Astrocyte of the cerebellum (primary cell): ENCODE measurements around the gene ROPN1B.
"Not testable (repeated sequence)": the region's sequence is repeated elsewhere in the genome, so short reads cannot be mapped to it uniquely, and the experiment has no call there.

Source experiments
- DNase-seq: peaks from one replicate; pipeline ENCODE4 v3.0.0-alpha.2; 2011; ENCODE audit warnings: low read depth
- H3K4me3 ChIP-seq: 2 replicates; pipeline ENCODE4 v1.5.1; 2011; ENCODE audit warnings: mild to moderate bottlenecking, low read depth, low read length, moderate library complexity
- in situ Hi-C: cut with HindIII; loops from 2 replicates; pipeline ENCODE4 v1.10.0; 2017; ENCODE audit warnings: low sequenced_read_pairs
- TF ChIP-seq, protein P1 (sequence below): IDR thresholded peaks from 2 replicates; pipeline ENCODE4 v1.5.1; 2012; ENCODE audit warnings: low read length, low read depth, moderate library complexity, mild to moderate bottlenecking; ENCODE audit errors: missing control alignments

Gene ROPN1B

DNA sequence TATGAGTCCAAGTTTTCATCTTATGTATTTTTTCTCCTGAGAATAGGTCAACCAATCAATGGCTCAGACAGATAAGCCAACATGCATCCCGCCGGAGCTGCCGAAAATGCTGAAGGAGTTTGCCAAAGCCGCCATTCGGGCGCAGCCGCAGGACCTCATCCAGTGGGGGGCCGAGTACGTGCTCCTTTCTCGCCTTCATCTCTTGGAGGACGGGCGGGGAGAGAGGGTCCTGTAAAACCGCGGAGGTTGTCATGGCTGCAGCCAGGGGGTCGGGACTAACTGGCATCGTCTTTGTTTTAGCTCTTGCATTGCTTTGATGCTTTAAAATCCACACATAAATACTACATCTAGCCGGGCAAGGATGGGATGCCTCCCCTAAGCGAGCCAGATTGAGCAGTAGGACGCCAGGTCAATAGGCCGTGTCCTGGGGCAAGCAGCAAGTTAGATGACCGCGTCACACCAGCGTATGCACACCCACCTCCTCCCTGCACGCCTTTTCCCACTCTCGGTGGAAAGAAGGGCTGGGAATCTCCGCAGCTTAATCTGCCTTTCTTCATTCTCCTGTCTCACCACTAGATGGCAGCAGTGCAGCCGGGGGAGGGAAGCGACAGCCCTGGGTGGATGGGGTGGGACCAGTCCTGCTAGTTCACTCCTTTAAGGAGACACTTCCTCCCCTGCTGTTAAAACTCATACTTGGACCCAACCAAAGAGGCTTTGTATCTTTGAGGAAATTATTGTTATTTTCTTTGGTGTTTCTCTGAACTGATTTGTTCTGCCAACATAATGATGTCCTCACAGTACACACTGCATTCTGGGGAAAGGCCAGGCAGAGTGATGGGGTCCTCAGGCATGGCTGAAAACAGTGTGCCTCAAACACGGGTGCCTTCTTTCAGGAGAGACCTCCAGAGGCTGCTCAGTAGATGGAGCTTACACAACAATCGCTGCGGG, 3.3 kb downstream of the ROPN1B start:
- in situ Hi-C loops, DNase-seq: not testable (repeated sequence)
- H3K4me3 ChIP-seq, result peak overlapping the region; percentile 33
- TF ChIP-seq, protein P1, sequence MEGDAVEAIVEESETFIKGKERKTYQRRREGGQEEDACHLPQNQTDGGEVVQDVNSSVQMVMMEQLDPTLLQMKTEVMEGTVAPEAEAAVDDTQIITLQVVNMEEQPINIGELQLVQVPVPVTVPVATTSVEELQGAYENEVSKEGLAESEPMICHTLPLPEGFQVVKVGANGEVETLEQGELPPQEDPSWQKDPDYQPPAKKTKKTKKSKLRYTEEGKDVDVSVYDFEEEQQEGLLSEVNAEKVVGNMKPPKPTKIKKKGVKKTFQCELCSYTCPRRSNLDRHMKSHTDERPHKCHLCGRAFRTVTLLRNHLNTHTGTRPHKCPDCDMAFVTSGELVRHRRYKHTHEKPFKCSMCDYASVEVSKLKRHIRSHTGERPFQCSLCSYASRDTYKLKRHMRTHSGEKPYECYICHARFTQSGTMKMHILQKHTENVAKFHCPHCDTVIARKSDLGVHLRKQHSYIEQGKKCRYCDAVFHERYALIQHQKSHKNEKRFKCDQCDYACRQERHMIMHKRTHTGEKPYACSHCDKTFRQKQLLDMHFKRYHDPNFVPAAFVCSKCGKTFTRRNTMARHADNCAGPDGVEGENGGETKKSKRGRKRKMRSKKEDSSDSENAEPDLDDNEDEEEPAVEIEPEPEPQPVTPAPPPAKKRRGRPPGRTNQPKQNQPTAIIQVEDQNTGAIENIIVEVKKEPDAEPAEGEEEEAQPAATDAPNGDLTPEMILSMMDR, result peak; percentile 75

DNA sequence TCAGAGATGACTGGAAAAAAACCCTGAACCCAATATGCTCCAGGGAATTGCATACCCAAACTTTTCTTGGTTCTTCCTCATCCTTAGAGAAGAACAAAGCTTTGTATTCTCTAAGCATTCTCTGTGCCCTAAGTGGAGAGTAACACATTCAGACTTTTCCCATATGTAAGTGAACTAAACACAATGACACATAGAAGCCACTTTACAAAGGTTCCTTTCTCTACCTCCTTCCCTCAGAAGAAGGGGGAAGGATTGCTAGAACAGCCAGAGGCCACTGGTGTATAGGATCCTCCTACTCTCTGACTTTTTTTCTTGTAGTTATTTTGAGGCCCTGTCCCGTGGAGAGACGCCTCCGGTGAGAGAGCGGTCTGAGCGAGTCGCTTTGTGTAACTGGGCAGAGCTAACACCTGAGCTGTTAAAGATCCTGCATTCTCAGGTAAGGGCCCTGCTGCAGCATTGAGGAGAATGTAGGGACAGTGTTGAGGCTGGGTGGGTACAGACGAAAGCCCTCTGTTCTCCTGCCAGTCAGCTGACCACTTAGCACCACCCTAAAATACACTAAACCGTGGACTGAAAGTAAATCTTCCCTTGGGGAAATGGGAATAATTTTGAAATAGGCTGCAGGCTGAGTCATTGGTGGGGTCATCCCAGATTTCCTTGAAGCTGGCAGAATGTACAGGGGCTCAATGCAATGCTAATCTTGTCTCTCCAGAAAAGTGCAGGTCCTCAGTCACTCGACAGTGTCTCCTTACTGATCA, 6.4 kb downstream of the ROPN1B start:
- DNase-seq, in situ Hi-C loops, H3K4me3 ChIP-seq: not testable (repeated sequence)

DNA sequence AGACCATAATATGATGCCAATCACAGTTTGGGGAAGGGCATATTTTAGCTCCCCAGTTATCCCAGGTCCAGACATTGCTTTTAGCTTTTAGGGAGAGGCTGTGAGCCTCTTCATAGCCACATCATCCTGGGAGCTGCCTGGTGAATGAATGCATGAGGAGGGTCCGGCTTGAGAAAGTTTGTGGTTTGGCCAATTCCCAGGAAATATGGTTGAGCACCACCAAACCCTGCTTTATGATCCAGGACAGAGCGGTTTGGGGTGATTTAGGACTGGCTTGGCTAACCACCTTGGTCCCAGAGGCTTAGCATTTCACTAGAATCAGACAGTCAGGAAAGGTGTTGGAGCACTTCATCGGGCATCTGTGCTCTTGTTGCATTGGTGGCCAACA, 7.0 kb downstream of the ROPN1B start:
- DNase-seq, in situ Hi-C loops, H3K4me3 ChIP-seq: not testable (repeated sequence)

DNA sequence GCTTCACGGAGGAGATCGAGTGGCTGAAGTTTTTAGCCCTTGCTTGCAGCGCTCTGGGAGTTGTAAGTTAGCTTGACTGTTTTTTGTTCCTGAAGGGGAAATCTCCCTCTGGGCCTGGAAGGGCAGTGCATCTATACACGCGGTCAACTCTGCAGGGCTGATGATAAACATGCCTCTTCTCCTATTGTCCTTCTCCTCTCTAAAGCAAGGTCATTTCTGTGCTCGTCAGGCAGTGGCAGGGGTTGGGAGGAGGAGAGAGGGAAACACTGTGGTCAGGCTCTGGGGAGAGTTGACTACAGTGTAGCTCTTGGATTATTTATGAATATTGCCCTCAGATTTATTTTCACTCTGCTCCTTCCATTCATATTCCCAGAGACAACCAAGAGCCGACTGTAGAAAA, 8.1 kb downstream of the ROPN1B start:
- H3K4me3 ChIP-seq, in situ Hi-C loops, DNase-seq: not testable (repeated sequence)

DNA sequence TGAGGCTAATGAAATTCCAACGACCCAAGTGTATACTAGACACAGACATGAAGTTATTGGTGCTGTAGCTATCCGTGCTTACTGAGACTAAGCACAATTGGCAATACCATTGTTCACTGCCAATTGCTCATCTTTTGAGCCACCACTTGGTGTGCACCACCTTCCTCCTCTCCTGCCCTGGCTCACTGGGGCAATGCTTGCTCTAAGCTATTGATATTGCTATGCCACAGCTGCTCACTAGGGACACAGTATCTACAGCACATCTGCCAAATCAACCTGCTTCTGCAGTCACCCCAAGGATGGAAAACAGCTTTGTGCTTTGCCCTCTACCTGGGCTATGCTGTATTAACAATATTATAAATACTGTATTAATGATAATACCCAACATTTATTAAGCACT, 16.0 kb downstream of the ROPN1B start:
- in situ Hi-C loops, H3K4me3 ChIP-seq, DNase-seq: not testable (repeated sequence)

DNA sequence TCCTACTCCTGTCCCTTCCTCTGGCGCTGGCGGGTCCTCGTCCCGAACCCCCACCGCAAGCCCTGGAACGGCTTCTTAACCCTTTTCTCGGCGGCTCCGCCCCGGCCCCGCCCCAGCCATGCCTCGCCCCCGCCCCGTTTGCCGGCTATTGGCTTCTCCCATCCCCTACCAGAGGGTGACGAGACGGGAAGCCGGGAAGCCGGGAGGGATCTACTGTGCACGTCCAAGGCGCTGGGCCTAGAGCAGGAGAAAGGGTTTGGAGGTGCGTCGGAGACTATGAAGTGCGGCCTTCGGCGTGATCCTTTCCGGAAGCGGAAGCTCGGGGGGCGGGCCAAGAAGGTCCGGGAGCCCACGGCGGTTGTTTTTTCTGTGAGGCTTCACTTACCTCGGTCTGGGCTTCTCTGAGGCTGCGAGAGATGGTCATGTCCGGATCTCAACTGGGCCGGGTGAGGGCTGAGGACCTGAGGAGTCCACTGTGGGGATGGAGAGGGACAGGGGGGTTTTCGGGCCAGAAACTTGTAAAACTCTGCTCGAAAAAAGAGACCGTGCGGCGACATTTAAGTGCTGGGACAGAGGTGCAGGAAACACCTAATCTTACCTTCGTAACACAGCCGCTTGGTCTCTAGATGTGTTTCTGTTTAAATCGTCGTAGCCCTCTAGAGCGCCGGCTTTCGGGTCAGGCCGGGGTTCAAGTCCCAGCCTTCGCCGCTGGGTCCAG, 21.4 kb downstream of the ROPN1B start:
- peak overlapping the region; percentile 50 for H3K4me3 ChIP-seq
- DNase-seq, result peak; percentile 29
- TF ChIP-seq, protein P1, result no peak
- in situ Hi-C loops, result no loop called here

DNA sequence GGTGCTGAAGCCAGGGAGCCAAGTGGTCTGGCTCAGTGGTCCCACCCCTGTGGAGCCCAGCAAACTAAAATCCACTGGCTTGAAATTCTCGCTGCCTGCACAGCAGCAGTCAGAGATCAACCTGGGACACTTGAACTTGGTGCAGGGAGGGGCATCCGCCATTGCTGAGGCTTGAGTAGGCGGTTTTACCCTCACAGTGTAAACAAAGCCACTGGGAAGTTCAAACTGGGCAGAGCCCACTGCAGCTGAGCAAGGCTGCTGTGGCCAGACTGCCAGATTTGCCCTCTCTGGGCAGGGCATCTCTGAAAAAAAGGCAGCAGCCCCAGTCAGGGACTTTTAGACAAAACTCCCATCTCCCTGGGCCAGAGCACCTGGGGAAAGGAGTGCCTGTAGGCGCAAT, 27.8 kb downstream of the ROPN1B start:
- in situ Hi-C loops, H3K4me3 ChIP-seq, DNase-seq: not testable (repeated sequence)

DNA sequence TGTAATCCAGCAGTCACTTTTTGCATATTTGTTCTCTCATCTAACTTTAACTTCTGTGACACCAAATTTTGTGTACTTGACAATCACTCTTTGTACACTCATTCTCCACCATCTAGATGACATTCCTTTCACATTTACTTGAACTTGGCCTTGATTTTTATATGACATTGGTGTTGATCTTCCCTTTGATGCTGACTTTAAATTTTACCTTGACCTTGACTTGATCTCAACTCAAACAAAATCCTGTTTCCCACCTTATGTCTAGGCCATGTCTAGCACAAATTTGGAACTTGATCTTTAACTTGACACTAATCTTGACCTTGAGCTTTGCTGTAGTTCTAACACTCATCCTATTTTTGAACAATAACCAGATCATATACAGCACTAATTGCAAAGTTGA, 33.2 kb downstream of the ROPN1B start:
- in situ Hi-C loops, result no loop called here

More for the DNA sequence above, 33.2 kb downstream of the ROPN1B start:
- DNase-seq, result no peak
- no peak overlapping the region for H3K4me3 ChIP-seq
- TF ChIP-seq, protein P1, result no peak
